Spleen (tissue), 11 donors: ENCODE results near the gene TMEM18. TPM values are rescaled to one million over a fixed set of nuclear protein-coding genes. Genes with fewer than 3 reads are reported as not detected.

Experiments used
- DNase-seq: peaks from one replicate; pipeline ENCODE4 v3.0.0-alpha.2; 2020
- H3K27ac ChIP-seq, 8 donors: fragments of 200-600 bp; sonication (generic) in 7 of 8; 1 replicate in 4 of 8; 2 replicates in 4 of 8; pipeline versions ENCODE4 v1.5.0 to v1.8.0; 2016 to 2021; ENCODE audit warnings: inconsistent platforms in 4 of 8, mild to moderate bottlenecking in 4 of 8, moderate library complexity in 1 of 8
- H3K27me3 ChIP-seq, 7 donors: fragments of 200-600 bp; sonication (generic) in 6 of 7; replicated peaks in 1 of 7; 1 replicate in 4 of 7; 2 replicates in 3 of 7; pipeline versions ENCODE4 v1.5.0 to v1.8.0; 2016 to 2021; ENCODE audit warnings: inconsistent platforms in 3 of 7, mild to moderate bottlenecking in 1 of 7
- H3K36me3 ChIP-seq, 6 donors: fragments of 200-600 bp; sonication (generic) in 5 of 6; 1 replicate in 4 of 6; 2 replicates in 2 of 6; pipeline versions ENCODE4 v1.5.0 to v1.8.0; 2016 to 2021; ENCODE audit warnings: inconsistent platforms in 2 of 6
- H3K4me1 ChIP-seq, 6 donors: fragments of 200-600 bp; sonication (generic) in 5 of 6; 1 replicate in 3 of 6; 2 replicates in 3 of 6; pipeline versions ENCODE4 v1.5.0 to v1.8.0; 2016 to 2021; ENCODE audit warnings: inconsistent platforms in 3 of 6
- H3K4me3 ChIP-seq, 8 donors: fragments of 200-600 bp; sonication (generic) in 7 of 8; 1 replicate in 4 of 8; 2 replicates in 4 of 8; pipeline versions ENCODE4 v1.5.0 to v1.8.0; 2016 to 2021; ENCODE audit warnings: inconsistent platforms in 4 of 8, mild to moderate bottlenecking in 4 of 8, moderate library complexity in 2 of 8
- H3K9me3 ChIP-seq, 8 donors: fragments of 200-600 bp; sonication (generic) in 7 of 8; 1 replicate in 4 of 8; 2 replicates in 4 of 8; pipeline versions ENCODE4 v1.5.0 to v1.8.0; 2016 to 2021; ENCODE audit warnings: inconsistent platforms in 4 of 8
- POLR2A ChIP-seq, 3 donors: fragments of 450-650 bp; IDR thresholded peaks; one replicate each; pipeline ENCODE4 v1.5.1; 2017; ENCODE audit warnings: antibody characterized with exemption in 3 of 3, mild to moderate bottlenecking in 1 of 3
- POLR2AphosphoS5 ChIP-seq, 3 donors: sonication (generic); formaldehyde crosslinking; IDR thresholded peaks; one replicate each; pipeline ENCODE4 v1.5.1; 2017; ENCODE audit warnings: antibody characterized with exemption in 3 of 3
- WGBS, 5 donors: extraction: QIAGEN DNeasy Blood & Tissue Kit in 3 of 5; methylation state at CpG; one replicate each; pipeline versions ENCODE4 v1.1.5 to v1.1.7; 2013 to 2018; 5-methylcytosine and 5-hydroxymethylcytosine counted together
- intact Hi-C: fragments of 100-400 bp; cut with DNase I; formaldehyde crosslinking; loops from one replicate; pipeline ENCODE4 v1.15.0; 2023; ENCODE audit warnings: low total_unique reads
- polyA plus RNA-seq, 3 donors: library from polyadenylated mRNA; stranded (reverse); fragments of 200-250 nt; gene quantifications; one replicate each; pipeline ENCODE4 v1.2.1, GENCODE V29; 2013
- total RNA-seq, 7 donors: library from RNA; depleted of rRNA in 3 of 7; stranded (reverse); fragments of >200 nt in 3 of 7; fragmentation: NEBNext Ultra II Directional in 4 of 7; extraction: Animal tissue kit (Norgen Biotek cat#: 25700) in 4 of 7; gene quantifications; one replicate each; pipeline versions ENCODE4 v1.1.0 to v1.2.1, GENCODE V29; 2016 to 2021
- TF ChIP-seq, protein P1 (sequence below), 11 experiments: fragments of 200-600 bp in 7 of 11; fragments of 450-650 bp in 4 of 11; sonication (generic) in 4 of 11; IDR thresholded peaks in 8 of 11; conservative IDR thresholded peaks in 3 of 11; 1 replicate in 7 of 11; 2 replicates in 4 of 11; pipeline versions ENCODE4 v1.4.0 to v1.8.0; 2016 to 2021; ENCODE audit warnings: antibody characterized with exemption in 11 of 11, inconsistent platforms in 4 of 11, mild to moderate bottlenecking in 1 of 11
- donor health status: healthy with polysubstance abuse.
- donor health status: DM: no; HTN: no; CAD: no; lungs with moderate emphysema.
- donor health status: DM: no; HTN: no; CAD: no.
- donor health status: Bipolar disorder and iron deficiency.
- donor health status: healthy.
- donor health status: DM: no; HTN: no; CAD: no.
- donor health status: DM: yes; HTN: yes; CAD: no.

Gene TMEM18
- total and polyA plus RNA-seq, 10 donors, result 20.0 to 29.3 (median 22.6) TPM

DNA sequence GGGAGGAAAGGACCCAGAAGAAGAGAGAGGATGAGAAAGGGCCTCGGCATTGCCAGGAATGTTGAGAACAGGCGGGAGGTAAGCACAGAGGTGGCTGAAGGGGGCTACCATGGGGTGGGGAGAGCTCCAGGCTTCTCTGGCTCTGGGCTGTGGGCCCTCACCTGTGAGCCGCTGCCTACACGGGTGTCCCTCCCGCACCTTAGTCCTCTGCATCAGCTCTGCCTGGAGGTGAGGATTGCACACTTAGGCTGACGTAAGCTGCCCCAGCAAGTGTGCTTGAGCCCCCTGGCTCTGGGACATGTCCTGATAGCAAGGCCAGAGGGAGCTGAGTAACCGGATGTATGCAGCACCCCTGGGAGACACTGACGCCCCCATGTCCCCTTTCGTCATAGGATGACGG lies 33.9 kb downstream of the TMEM18 start:
- Histone ChIP-seq H3K27ac (no peak overlapping the region), H3K4me3 (no peak overlapping the region), H3K27me3 (peaks cover 0 to 22% (median 0%) of the 10 kb centered on the region in 7 donors), H3K4me1 (no peaks in the 10 kb centered on the region), H3K9me3 (no peaks in the 10 kb centered on the region), H3K36me3 (no peaks in the 10 kb centered on the region)
- no peak for DNase-seq
- intact Hi-C loops, result no loop called here
- WGBS, 5 donors, result 85 to 90% (median 88%) methylated on average over 10 of the region's 10 CpGs
- TF ChIP-seq POLR2AphosphoS5 (IDR thresholded peaks at IDR 0.05) (no peak), POLR2A (IDR thresholded peaks at IDR 0.05) (no peak)
- TF ChIP-seq, protein P1, sequence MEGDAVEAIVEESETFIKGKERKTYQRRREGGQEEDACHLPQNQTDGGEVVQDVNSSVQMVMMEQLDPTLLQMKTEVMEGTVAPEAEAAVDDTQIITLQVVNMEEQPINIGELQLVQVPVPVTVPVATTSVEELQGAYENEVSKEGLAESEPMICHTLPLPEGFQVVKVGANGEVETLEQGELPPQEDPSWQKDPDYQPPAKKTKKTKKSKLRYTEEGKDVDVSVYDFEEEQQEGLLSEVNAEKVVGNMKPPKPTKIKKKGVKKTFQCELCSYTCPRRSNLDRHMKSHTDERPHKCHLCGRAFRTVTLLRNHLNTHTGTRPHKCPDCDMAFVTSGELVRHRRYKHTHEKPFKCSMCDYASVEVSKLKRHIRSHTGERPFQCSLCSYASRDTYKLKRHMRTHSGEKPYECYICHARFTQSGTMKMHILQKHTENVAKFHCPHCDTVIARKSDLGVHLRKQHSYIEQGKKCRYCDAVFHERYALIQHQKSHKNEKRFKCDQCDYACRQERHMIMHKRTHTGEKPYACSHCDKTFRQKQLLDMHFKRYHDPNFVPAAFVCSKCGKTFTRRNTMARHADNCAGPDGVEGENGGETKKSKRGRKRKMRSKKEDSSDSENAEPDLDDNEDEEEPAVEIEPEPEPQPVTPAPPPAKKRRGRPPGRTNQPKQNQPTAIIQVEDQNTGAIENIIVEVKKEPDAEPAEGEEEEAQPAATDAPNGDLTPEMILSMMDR (IDR thresholded peaks at IDR 0.05 in 8 of 11, conservative IDR thresholded peaks at IDR 0.05 in 3 of 11), result no peak

DNA sequence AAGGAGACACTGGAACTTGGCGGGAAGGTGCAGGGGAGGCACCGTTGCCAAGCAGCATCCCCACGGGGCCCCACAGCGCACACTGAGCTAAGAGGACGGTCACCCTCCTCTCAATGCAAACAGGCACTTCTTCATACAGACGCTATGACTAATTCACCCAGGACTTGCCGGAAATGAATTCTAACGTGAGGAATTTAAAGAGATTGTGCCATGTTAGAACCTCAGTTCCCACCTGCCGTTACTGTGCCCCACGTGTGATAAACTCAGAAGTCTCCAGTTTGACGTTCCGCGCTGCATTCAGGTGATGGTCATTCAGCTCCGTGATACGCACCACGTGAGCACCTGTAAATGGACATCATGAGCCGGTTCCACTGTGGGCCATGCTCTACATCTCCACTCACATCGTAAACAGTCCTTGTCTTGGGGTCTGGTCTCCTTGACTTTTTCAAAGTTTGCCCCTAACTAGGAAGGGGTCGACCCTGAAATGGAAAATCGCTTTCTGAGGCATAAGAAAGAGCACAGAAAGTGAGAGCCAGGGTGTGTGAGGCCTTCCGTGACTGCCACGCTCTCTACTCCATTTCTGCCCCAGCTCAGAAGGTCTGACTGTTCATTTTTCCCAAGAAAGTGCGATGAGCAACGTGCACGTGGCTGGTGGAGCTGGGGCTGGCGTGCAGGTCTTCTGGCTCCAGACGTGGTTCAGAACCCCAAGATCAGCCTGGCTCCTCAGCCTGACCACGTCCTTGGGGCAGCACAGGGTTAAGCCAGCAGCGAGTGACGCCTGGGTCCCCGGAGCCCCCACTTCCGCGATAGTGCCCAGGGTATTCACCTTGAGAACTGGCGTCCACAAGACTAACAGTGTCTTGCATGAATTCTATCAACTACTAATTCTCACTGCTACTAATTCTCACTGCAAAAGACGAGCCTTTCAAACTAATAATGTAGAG lies 35.1 kb downstream of the TMEM18 start:
- intact Hi-C loops, result no loop called here
- WGBS, 5 donors, result 83 to 88% (median 85%) methylated on average over 34 to 35 of the region's 35 CpGs

DNA sequence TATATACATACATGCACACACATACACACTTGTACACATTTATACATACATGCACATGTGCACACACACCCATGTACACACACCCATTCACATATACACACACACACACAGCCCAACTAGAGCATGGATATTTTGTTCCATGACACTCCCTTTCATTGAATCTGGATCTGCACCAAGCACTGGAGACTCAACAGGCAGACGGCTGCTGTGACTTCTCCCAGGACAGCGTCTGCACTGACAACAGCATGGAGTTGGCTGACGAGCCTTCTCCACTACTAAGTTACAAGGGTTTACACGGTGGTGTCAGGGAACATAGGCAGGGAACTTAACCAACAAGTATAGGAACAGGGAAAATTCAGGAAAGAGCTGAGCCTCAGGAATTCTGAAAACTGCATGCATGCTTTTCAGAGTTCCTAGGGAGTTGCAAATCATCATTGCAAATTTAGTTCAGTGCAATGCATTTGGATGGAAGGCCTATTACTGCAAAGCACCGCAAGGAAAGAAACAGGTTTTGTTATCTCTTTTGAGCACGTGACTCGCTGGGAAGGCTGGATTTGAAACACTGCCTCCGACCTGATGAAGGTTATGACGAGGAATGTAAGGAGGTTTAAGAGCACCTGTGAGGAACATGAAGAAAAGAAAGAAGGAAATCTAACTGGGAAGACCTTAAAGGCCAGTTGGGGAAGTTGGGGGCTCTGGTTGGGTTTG lies 35.9 kb downstream of the TMEM18 start:
- no peak for DNase-seq
- intact Hi-C loops, result no loop called here
- WGBS, 5 donors, result 74 to 80% (median 77%) methylated on average over 9 of the region's 9 CpGs
- no peak overlapping the region for H3K27ac ChIP-seq
- H3K4me1 ChIP-seq, result peaks cover 0 to 11% (median 6%) of the 10 kb centered on the region in 6 donors
- H3K36me3 ChIP-seq, result no peaks in the 10 kb centered on the region
- TF ChIP-seq POLR2A (IDR thresholded peaks at IDR 0.05) (no peak), POLR2AphosphoS5 (IDR thresholded peaks at IDR 0.05) (no peak)
- TF ChIP-seq, protein P1 (IDR thresholded peaks at IDR 0.05 in 8 of 11, conservative IDR thresholded peaks at IDR 0.05 in 3 of 11), result no peak
- peaks cover 0 to 35% (median 5%) of the 10 kb centered on the region in 7 donors for H3K27me3 ChIP-seq
- H3K4me3 ChIP-seq, result no peak overlapping the region
- H3K9me3 ChIP-seq, result no peaks in the 10 kb centered on the region

More for the DNA sequence above, 35.1 kb downstream of the TMEM18 start:
- Histone ChIP-seq H3K9me3 (no peaks in the 10 kb centered on the region), H3K4me3 (no peak overlapping the region), H3K4me1 (peaks cover 0 to 3% (median 0%) of the 10 kb centered on the region in 6 donors), H3K27ac (no peak overlapping the region), H3K36me3 (no peaks in the 10 kb centered on the region), H3K27me3 (peaks cover 0 to 26% (median 0%) of the 10 kb centered on the region in 7 donors)
- no peak for DNase-seq
- TF ChIP-seq, protein P1 (IDR thresholded peaks at IDR 0.05 in 8 of 11, conservative IDR thresholded peaks at IDR 0.05 in 3 of 11), result no peak
- TF ChIP-seq POLR2AphosphoS5 (IDR thresholded peaks at IDR 0.05) (no peak), POLR2A (IDR thresholded peaks at IDR 0.05) (no peak)

DNA sequence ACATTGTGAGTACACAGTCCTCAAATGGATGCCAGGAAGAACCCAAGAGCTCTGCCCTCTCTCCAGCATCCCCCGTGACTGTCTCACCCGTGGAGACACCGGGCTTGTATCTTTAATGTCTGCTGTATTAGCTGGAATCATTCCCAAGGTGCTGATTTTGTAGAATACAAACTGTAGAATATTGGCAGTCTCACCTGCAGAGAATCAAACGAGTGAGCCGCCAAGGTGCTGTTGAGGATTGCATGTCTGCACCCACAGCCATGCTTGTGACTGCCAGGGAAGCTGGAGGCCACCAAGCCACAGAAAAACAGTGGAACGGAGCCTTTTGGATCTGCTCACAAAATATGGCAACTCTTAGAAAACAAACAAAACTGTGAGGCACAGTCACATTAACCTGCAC lies 37.5 kb downstream of the TMEM18 start:
- no peak for DNase-seq
- intact Hi-C loops, result no loop called here
- peaks cover 0 to 34% (median 9%) of the 10 kb centered on the region in 7 donors for H3K27me3 ChIP-seq
- H3K4me3 ChIP-seq, result no peak overlapping the region
- H3K36me3 ChIP-seq, result no peaks in the 10 kb centered on the region
- H3K27ac ChIP-seq, result no peak overlapping the region
- no peak for TF ChIP-seq POLR2A (IDR thresholded peaks at IDR 0.05)
- H3K4me1 ChIP-seq, result peaks cover 0 to 12% (median 6%) of the 10 kb centered on the region in 6 donors
- WGBS, 5 donors, result 85 to 95% (median 88%) methylated on average over 6 of the region's 6 CpGs
- H3K9me3 ChIP-seq, result no peaks in the 10 kb centered on the region
